Mesenteric fat pad (tissue), 1 donor: ENCODE results near the gene ABI1. TPM values are rescaled to one million over a fixed set of nuclear protein-coding genes. Genes with fewer than 3 reads are reported as not detected.
"Not testable (repeated sequence)": the region's sequence is repeated elsewhere in the genome, so short reads cannot be mapped to it uniquely, and the experiment has no call there.

Source experiments
- DNase-seq: peaks from one replicate; pipeline ENCODE4 v3.0.0-alpha.2; 2020; ENCODE audit warnings: low spot score
- total RNA-seq: library from RNA; stranded (reverse); fragmentation: NEBNext Ultra II Directional; extraction: Animal tissue kit (Norgen Biotek cat#: 25700); gene quantifications from one replicate; pipeline ENCODE4 v1.2.1, GENCODE V29; 2021
- donor health status: DM: yes; HTN: yes; CAD: no.

ABI1 gene
- total RNA-seq, 1 donor from 2014 or later, result 42.6 TPM

DNA sequence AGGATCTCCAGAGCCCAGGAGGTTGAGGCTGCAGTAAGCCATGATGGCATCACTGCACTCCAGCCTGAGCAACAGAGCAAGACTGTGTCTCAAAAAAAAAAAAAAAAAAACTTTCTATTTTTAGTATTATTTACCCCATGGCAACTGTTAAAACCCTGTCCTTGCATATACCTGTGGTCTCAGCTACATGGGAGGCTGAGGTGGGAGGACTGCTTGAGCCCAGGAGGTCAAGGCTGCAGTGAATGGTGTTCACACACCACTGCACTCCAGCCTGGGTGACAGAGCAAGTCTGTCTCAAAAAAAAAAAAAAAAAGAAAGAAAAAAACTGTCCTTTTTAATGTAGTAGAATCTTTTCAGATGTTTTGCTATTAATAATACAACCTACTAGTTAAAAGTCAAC lies 3.2 kb downstream of the ABI1 start:
- DNase-seq, result not testable (repeated sequence)

- DNase-seq, result no peak
Observed at GRCh38 chr10:26855186-26855585, 5.6 kb downstream of the ABI1 start.

GRCh38 chr10:26854524-26854923 lies 6.2 kb downstream of the ABI1 start:
- no peak for DNase-seq

GRCh38 chr10:26844396-26844975 lies 16.3 kb downstream of the ABI1 start:
- no peak for DNase-seq

DNA sequence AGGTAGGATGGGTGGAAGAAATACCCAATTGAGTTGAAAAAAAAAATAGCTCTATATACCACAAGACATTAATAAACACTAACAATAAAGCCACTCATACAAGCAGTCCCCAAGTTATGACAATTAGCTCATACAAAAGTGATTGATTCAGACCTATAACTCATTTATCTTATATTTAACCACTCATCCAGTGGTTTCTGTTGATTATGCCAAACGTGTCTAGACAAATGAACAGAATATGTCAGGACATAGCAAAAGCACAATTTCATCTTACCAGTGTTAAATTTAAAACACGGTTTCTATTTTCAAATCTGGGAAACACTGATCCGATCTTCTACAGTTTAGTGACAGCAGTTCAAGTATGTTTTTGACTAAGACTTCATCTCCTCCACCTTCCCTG lies 17.0 kb downstream of the ABI1 start:
- DNase-seq, result no peak

DNA sequence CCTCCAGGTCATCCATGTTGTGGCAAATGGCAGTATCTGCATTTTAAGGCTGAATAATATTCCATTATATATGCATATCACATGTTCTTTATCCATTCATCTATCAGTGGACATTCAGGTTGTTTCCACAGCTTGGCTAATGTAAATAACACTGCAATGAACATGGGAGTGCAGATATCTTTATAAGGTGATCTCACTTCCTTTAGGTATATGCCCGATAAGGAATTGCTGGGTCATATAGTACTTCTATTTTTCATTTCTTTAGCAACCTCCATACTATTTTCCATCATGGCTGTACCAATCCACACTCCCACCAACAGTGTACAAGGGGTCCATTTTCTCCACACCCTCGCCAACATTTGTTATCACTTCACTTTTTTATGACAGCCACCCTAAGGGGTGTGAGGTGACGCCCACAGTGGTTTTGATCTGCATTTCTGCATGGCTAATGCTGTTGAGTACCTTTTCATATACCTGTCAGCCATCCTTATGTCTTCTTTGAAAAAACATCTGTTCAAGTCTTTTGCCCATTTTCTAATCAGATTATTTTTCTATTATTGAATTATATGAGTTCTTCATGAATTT lies 18.9 kb downstream of the ABI1 start:
- no peak for DNase-seq

- DNase-seq, result no peak
Observed at GRCh38 chr10:26840938-26841732, 19.6 kb downstream of the ABI1 start.

DNA sequence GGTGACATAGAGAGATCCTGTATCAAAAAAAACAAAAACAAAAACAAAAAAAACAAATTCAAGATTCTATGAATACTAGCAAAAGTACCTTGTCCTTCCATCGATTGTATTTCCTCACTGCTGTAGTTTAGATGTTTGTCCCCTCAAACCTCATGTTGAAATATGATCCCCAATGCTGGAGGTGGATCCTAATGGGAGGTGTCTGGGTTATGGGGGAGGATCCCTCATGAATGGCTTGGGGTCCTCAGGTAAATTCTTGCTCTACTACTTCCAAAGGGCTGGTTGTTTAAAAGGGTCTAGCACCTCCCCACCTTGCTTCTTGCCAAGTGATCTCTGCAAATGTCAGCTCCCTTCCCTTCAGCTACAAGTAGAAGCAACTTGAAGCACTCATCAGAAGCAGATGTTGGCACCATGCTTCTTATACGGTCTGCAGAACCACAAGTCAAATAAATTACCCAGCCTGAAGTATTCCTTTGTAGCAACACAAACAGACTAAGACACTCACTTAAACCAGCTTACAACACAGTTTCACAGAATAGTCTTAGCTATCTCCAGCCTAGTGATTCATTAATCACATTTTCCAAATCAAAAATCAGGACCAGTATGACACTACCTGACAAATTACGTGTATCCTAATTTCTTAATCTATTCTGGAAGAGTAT lies 20.7 kb downstream of the ABI1 start:
- no peak for DNase-seq

DNA sequence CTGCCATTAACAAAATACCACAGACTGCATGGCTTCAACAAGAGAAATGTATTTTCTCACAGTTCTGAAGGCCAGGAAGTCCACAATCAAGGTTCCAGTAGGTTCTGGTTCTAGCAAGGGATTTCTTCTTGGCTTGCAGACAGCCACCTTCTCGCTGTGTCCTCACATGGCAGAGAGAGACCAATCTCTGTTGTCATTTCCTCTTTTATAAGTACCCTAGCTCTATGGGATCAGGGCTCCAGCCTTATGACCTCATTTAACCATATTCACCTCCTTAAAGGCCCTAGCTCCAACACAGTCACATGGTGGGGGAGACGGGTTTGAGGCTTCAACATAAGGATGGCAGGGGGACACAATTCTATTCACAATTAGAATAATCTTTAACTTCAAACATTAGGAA lies 23.6 kb downstream of the ABI1 start:
- DNase-seq, result no peak

DNA sequence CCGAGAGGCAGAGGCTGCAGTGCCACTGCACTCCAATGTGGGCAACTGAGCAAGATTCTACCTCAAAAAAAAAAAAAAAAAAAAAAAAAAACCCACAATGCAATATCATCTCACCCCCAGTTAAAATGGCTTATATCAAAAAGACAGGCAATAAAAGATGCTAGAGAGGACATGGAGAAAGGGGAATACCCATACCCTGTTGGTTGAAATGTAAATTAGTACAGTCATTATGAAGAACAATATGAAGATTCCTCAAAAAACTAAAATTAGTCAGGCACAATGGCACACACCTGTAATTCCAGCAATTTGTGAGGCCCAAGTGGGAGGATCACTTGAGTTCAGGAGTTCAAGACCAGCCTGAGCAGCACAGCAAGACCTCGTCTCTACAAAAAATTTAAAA lies 25.7 kb downstream of the ABI1 start:
- no peak for DNase-seq

- DNase-seq, result no peak
Observed at GRCh38 chr10:26832960-26833359, 27.8 kb downstream of the ABI1 start.

DNA sequence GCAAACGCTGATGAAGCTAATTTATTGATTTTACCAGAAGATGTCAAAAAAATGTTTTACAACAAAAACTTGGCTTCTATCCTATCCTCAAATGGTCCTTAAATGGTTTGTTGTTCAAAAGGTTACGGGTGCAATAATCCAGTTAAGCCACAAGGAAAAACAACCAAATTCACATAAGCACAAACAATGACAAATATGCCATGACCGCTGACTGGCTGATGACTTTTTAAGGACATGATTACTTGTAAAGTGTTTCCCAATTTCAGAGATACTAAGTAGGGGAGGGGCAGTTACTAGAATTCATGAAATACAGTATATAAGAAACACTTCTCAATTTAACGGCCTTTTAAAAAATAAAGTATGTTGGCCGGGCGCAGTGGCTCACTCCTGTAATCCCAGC lies 28.8 kb downstream of the ABI1 start:
- no peak for DNase-seq

- DNase-seq, result no peak
Observed at GRCh38 chr10:26829810-26830515, 30.8 kb downstream of the ABI1 start.

DNA sequence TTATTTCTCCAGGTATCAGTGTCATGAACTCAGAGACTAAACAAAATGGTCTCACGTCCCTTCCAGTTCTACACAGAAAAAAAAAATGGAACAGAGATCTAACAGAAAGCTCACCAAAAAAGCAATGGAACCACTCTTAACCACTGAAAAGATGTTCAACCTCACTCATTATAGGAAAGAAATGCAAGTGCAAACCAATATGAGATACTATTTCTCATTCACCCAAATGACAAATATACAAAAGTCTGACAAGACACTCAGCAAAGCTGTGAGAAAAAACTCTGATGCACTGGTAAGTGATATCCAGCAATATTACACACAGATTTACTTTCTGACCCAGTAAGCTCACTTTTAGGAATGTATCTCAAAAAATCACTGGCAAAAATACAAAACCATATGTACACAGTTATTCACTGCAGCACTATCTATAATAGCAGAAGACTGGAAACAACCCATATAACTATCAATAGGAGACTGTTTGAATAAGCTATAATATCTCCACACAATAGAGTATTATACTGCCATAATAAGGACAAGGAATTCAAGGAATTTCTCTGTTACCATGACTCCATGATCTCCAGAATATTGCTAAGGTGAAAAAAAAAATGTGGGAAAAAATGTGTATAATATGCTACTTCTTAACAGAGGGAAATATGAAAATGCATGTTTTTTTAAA lies 36.6 kb downstream of the ABI1 start:
- DNase-seq, result no peak

GRCh38 chr10:26821699-26822570 lies 38.8 kb downstream of the ABI1 start:
- no peak for DNase-seq

DNA sequence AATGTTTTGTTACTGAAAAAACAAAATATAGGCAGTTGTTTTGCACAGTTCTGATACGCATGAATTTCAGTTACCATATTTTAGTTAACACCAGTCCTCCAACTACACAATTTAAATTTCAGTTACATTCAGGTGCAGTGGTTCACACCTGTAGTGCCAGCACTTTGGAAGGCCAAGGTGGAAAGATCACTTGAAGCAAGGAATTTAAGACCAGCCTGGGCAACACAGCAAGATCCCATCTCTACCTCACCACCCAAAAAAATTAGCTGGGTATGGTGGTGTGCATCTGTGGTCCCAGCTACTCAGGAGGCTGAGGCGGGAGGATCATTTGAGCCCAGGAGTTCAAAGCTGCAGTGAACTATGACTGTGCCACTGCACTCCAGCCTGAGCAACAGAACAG lies 45.3 kb downstream of the ABI1 start:
- DNase-seq, result no peak

- no peak for DNase-seq
Observed at GRCh38 chr10:26810435-26811026, 50.2 kb downstream of the ABI1 start.

- DNase-seq, result no peak
Observed at GRCh38 chr10:26809973-26810372, 50.8 kb downstream of the ABI1 start.

- DNase-seq, result no peak
Observed at GRCh38 chr10:26807532-26807931, 53.2 kb downstream of the ABI1 start.

DNA sequence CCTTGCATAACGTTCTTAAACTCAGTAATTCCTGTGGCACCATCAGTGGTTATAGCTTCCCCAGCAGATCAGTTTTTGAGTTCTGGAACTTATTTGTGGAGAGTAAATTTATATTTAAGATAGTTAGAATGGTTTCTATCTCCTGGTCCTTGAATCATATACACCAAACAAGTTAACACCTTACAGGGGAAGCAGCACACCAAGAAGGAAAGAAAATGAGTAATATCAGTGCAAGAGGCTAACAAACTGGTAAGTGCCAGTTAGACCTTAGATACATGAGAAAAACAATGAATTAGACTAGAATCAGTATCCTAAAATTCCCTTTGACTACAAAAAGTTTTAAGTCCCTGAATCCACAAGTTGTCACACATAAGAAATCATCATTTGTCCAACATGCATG lies 54.2 kb downstream of the ABI1 start:
- no peak for DNase-seq
